Dendritic cell treated with granulocyte-macrophage colony-stimulating factor and Interleukin-4, amounts not matched to agents 40 ng/mL and 50 ng/mL, for 4 days (primary cell): Measurements from ENCODE around the gene RPL15.
A peak's percentile ranks its signal among the peaks of the same experiment; 100 is the strongest.
"Not testable (repeated sequence)": the region's sequence is repeated elsewhere in the genome, so short reads cannot be mapped to it uniquely, and the experiment has no call there.

Experiments used
- H3K27ac Mint-ChIP-seq: one replicate; pipeline ENCODE4 v1.8.0; 2022; ENCODE audit warnings: mild to moderate bottlenecking, mixed read lengths
- H3K27me3 Mint-ChIP-seq: one replicate; pipeline ENCODE4 v1.8.0; 2022; ENCODE audit warnings: mild to moderate bottlenecking, mixed read lengths
- H3K36me3 Mint-ChIP-seq: one replicate; pipeline ENCODE4 v1.8.0; 2022; ENCODE audit warnings: low read depth, mixed read lengths
- H3K4me1 Mint-ChIP-seq: one replicate; pipeline ENCODE4 v1.8.0; 2022; ENCODE audit warnings: low read depth, mixed read lengths
- H3K4me3 Mint-ChIP-seq: one replicate; pipeline ENCODE4 v1.8.0; 2022; ENCODE audit warnings: mild to moderate bottlenecking, moderate library complexity, mixed read lengths
- H3K9me3 Mint-ChIP-seq: one replicate; pipeline ENCODE4 v1.8.0; 2022; ENCODE audit warnings: mixed read lengths
- intact Hi-C: fragments of 100-400 bp; cut with micrococcal nuclease; formaldehyde crosslinking; loops from one replicate; pipeline ENCODE4 v1.15.0; 2022

RPL15 gene

GRCh38 chr3:23911397-23911796 lies 5.5 kb upstream of the RPL15 start:
- Mint-ChIP-seq H3K4me3 (no peak overlapping the region), H3K27ac (no peak overlapping the region), H3K27me3 (no peaks in the 10 kb centered on the region), H3K9me3 (no peaks in the 10 kb centered on the region), H3K36me3 (peaks cover 31% of the 10 kb centered on the region), H3K4me1 (peaks cover 17% of the 10 kb centered on the region)
- intact Hi-C loops, result no loop called here

- Mint-ChIP-seq H3K4me1 (peaks cover 17% of the 10 kb centered on the region), H3K36me3 (peaks cover 41% of the 10 kb centered on the region)
- intact Hi-C loops, H3K9me3 Mint-ChIP-seq, H3K27me3 Mint-ChIP-seq, H3K27ac Mint-ChIP-seq, H3K4me3 Mint-ChIP-seq: not testable (repeated sequence)
These were observed 4.6 kb upstream of the RPL15 start for GRCh38 chr3:23912335-23912734.

- intact Hi-C loops, result no loop called here
- H3K36me3 Mint-ChIP-seq, result peaks cover 49% of the 10 kb centered on the region
- no peaks in the 10 kb centered on the region for H3K27me3 Mint-ChIP-seq
- H3K4me1 Mint-ChIP-seq, result peaks cover 22% of the 10 kb centered on the region
- H3K4me3 Mint-ChIP-seq, result no peak overlapping the region
- no peak overlapping the region for H3K27ac Mint-ChIP-seq
- H3K9me3 Mint-ChIP-seq, result no peaks in the 10 kb centered on the region
These were observed 3.8 kb upstream of the RPL15 start for GRCh38 chr3:23913182-23913581.

DNA sequence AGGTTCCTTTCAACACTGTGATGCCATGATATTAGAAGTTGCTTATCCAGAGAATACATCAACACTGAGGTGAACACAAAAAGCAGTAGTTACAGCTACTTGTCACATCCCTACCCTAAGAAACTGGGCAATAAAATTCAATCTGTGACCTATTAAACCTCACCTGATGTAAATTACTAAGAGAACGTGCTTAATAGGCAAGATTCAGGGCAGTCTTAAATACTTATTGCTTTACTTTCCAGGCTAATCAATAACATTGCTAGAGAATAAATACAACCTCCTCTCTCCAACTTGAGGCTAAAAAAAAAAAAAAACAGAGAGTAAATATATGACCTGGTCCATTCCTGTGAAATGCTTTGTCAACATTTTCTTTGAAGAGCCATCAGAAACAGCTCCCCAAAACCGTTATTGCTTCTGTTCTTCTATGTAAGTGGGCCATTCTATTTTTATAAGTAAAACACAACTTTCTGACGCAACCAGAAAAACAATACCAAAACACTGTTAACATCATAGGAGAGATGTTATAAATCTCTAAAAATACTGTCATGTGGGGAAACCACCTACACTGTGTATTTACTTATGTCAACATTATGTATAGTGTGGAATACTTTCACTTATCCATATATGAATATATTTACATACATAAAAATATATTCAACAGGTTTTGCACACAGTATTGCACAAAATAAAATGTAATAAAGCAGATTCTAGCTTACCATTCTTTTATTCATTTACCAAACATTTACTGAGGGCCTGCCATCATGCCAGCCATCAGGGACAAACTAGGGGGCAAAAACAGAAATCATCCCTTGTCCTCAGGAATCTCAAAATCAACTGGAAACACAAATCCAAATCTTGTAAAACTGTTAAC lies 2.8 kb upstream of the RPL15 start:
- peaks cover 51% of the 10 kb centered on the region for H3K36me3 Mint-ChIP-seq
- H3K27me3 Mint-ChIP-seq, result no peaks in the 10 kb centered on the region
- no peak overlapping the region for H3K4me3 Mint-ChIP-seq
- no peak overlapping the region for H3K27ac Mint-ChIP-seq
- peaks cover 31% of the 10 kb centered on the region for H3K4me1 Mint-ChIP-seq
- intact Hi-C loops, result no loop called here
- no peaks in the 10 kb centered on the region for H3K9me3 Mint-ChIP-seq

DNA sequence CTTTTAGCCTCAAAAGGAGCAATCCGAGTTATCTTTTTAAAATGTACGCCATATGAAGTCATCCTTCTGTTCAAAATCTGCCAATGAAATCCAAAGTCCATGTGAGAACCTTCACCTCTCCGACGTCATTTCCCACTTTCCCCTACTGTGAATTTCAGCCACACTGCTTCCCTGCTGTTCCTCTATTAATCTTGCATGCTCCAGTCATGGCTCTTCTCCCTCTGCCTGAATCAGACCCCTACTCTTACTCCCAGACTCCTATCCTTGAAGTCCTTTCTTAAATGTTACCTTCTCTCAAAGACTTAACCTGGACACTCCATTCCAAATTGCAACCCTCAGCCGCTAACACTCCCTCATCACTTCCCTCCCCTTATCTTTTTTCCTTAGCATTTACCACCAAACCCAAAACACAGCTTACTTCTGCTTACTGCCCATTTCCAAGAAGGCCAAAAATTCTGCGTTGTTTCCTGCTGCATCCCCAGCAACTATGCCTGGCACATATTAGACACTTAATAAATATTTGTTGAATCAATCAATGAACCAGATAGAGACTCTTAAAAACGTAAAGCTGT lies 1.3 kb upstream of the RPL15 start:
- Mint-ChIP-seq H3K36me3 (peaks cover 51% of the 10 kb centered on the region), H3K4me1 (peaks cover 42% of the 10 kb centered on the region), H3K4me3 (peak overlapping the region; percentile 74), H3K9me3 (no peaks in the 10 kb centered on the region), H3K27ac (peak overlapping the region; percentile 99), H3K27me3 (no peaks in the 10 kb centered on the region)
- intact Hi-C loops, result no loop called here

- Mint-ChIP-seq H3K4me1 (peaks cover 42% of the 10 kb centered on the region), H3K9me3 (no peaks in the 10 kb centered on the region), H3K36me3 (peaks cover 51% of the 10 kb centered on the region), H3K4me3 (peak overlapping the region; percentile 74), H3K27ac (peak overlapping the region; percentile 99), H3K27me3 (no peaks in the 10 kb centered on the region)
- intact Hi-C loops, result no loop called here
These were observed 613 bp upstream of the RPL15 start for GRCh38 chr3:23916152-23916885.

DNA sequence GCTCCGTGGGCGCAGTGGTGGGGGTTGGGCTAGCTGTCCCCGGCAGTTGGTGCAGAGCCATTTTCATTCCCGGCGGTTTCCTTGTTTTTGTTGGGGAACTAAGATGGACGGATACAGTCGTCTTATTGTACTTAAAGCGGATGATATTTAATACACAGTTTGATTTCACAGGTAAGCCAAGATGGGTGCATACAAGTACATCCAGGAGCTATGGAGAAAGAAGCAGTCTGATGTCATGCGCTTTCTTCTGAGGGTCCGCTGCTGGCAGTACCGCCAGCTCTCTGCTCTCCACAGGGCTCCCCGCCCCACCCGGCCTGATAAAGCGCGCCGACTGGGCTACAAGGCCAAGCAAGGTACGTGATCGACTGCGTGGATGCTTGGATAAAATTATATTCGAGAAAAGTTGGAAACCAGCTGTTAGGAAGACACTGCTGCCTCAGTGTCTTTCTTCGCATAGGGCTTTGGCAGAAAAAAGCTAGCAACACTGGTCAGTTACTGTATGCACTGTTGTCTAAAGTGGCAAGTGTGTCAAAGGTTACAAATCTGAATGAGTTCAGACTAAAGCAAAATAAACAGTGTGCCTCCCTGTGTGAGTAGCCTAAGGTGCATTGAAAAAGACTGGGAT lies 859 bp downstream of the RPL15 start:
- Mint-ChIP-seq H3K27ac (peak overlapping the region; percentile 99), H3K4me1 (peaks cover 42% of the 10 kb centered on the region), H3K4me3 (peak overlapping the region; percentile 74), H3K36me3 (peaks cover 62% of the 10 kb centered on the region)
- not testable (repeated sequence) for H3K9me3 Mint-ChIP-seq, H3K27me3 Mint-ChIP-seq
- intact Hi-C loops, result loop anchor here (1.0 kb wide), 1 partner anchor 28 kb away; the partner anchor contains the start of gene NR1D2

DNA sequence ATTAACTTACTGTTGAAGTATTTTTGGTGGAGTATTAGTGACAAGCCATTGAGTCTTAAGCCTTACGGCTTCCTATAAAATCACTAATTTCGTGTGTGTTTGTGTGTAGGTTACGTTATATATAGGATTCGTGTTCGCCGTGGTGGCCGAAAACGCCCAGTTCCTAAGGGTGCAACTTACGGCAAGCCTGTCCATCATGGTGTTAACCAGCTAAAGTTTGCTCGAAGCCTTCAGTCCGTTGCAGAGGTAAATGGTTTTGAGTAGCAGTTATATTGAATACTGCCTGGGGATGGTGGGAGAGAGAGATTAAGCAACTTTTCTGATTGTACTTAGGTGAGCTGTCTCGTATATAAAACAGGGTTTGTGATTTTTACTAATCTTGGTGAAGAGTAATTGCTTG lies 1.4 kb downstream of the RPL15 start:
- H3K36me3 Mint-ChIP-seq, result peaks cover 62% of the 10 kb centered on the region
- H3K4me3 Mint-ChIP-seq, result peak overlapping the region; percentile 74
- H3K9me3 Mint-ChIP-seq, H3K27me3 Mint-ChIP-seq, intact Hi-C loops: not testable (repeated sequence)
- H3K27ac Mint-ChIP-seq, result peak overlapping the region; percentile 99
- H3K4me1 Mint-ChIP-seq, result peaks cover 42% of the 10 kb centered on the region

DNA sequence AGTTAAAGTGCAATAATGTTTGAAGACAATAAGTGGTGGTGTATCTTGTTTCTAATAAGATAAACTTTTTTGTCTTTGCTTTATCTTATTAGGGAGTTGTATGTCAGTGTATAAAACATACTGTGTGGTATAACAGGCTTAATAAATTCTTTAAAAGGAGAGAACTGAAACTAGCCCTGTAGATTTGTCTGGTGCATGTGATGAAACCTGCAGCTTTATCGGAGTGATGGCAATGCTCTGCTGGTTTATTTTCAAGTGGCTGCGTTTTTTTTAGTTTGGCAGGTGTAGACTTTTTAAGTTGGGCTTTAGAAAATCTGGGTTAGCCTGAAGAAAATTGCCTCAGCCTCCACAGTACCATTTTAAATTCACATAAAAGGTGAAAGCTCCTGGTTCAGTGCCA lies 2.7 kb downstream of the RPL15 start:
- intact Hi-C loops, result no loop called here
- Mint-ChIP-seq H3K4me3 (no peak overlapping the region), H3K4me1 (peaks cover 38% of the 10 kb centered on the region), H3K9me3 (no peaks in the 10 kb centered on the region), H3K36me3 (peaks cover 62% of the 10 kb centered on the region), H3K27me3 (no peaks in the 10 kb centered on the region), H3K27ac (no peak overlapping the region)

GRCh38 chr3:23920151-23920655 lies 3.3 kb downstream of the RPL15 start:
- Mint-ChIP-seq H3K4me3 (no peak overlapping the region), H3K27me3 (no peaks in the 10 kb centered on the region), H3K9me3 (no peaks in the 10 kb centered on the region), H3K36me3 (peaks cover 62% of the 10 kb centered on the region), H3K4me1 (peaks cover 34% of the 10 kb centered on the region), H3K27ac (peak overlapping the region; percentile 56)
- intact Hi-C loops, result no loop called here

DNA sequence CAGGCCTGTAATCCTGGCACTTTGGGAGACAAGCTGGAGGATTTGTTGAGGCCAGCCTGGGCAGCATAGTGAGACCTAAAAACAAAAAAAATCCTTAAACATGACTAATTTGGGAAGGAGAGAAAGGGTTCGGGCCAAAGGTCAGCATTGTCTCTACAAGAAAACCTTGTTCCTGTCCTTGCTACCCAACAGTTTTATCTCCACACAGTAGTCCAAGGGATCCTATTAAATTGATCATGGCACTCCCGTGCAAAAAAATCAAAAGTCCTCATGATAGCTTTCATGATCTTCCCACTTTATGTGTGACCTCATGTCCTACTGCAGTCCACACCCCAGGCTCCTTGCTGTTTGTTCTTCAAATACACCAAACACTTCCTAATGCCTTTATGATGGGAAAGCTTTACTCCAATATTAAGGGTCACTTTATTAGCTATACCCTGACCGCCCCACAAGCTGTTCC lies 4.2 kb downstream of the RPL15 start:
- H3K4me1 Mint-ChIP-seq, result peaks cover 26% of the 10 kb centered on the region
- H3K27me3 Mint-ChIP-seq, result no peaks in the 10 kb centered on the region
- H3K9me3 Mint-ChIP-seq, result peaks cover 2% of the 10 kb centered on the region
- peak overlapping the region; percentile 56 for H3K27ac Mint-ChIP-seq
- H3K4me3 Mint-ChIP-seq, result no peak overlapping the region
- intact Hi-C loops, result no loop called here
- peaks cover 62% of the 10 kb centered on the region for H3K36me3 Mint-ChIP-seq

- peaks cover 36% of the 10 kb centered on the region for H3K36me3 Mint-ChIP-seq
- H3K4me3 Mint-ChIP-seq, result no peak overlapping the region
- H3K27ac Mint-ChIP-seq, result no peak overlapping the region
- H3K27me3 Mint-ChIP-seq, result no peaks in the 10 kb centered on the region
- intact Hi-C loops, result no loop called here
- H3K4me1 Mint-ChIP-seq, result peaks cover 28% of the 10 kb centered on the region
- H3K9me3 Mint-ChIP-seq, result peaks cover 9% of the 10 kb centered on the region
These were observed 6.9 kb downstream of the RPL15 start for GRCh38 chr3:23923786-23924185.

DNA sequence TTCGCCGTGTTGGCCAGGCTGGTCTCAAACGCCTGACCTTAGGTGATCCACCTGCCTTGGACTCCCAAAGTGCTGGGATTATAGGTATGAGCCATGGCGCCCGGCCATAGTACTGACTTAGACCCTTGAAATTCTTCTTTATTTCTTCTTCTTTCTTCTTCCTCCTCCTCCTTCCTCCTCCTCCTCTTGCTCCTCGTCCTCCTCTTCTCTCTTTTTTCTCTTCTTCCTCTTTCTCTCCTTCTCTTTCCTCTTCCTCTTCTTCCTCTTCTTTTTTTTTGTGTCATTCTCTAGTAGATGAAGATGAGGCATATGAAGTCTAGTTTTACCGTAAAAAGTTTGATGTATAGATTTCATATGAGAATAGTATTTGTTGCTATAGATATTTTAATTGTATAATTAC lies 9.3 kb downstream of the RPL15 start:
- H3K36me3 Mint-ChIP-seq, result peaks cover 11% of the 10 kb centered on the region
- H3K27ac Mint-ChIP-seq, result no peak overlapping the region
- no peaks in the 10 kb centered on the region for H3K27me3 Mint-ChIP-seq
- H3K4me1 Mint-ChIP-seq, result peaks cover 16% of the 10 kb centered on the region
- peak overlapping the region; percentile 10 for H3K4me3 Mint-ChIP-seq
- intact Hi-C loops, result no loop called here
- H3K9me3 Mint-ChIP-seq, result peaks cover 9% of the 10 kb centered on the region
